IPS-11a (cell line): ENCODE results near the gene CLDN5.
"Not testable (repeated sequence)": the region's sequence is repeated elsewhere in the genome, so short reads cannot be mapped to it uniquely, and the experiment has no call there.

ENCODE experiments used
- H3K4me3 ChIP-seq: one replicate; pipeline ENCODE4 v1.5.1; 2013; ENCODE audit warnings: low read depth, low read length, control low read depth

Gene CLDN5

GRCh38 chr22:19548964-19549363 lies 24.8 kb upstream of the CLDN5 start:
- H3K4me3 ChIP-seq: no peak overlapping the region

GRCh38 chr22:19548427-19548826 lies 24.2 kb upstream of the CLDN5 start:
- H3K4me3 ChIP-seq: not testable (repeated sequence)

- H3K4me3 ChIP-seq: no peak overlapping the region
Measured at GRCh38 chr22:19547620-19548019, 23.4 kb upstream of the CLDN5 start.

- H3K4me3 ChIP-seq: no peak overlapping the region
Measured at GRCh38 chr22:19546680-19547079, 22.5 kb upstream of the CLDN5 start.

- H3K4me3 ChIP-seq: no peak overlapping the region
Measured at GRCh38 chr22:19545935-19546207, 21.7 kb upstream of the CLDN5 start.

GRCh38 chr22:19543970-19544708 lies 19.9 kb upstream of the CLDN5 start:
- H3K4me3 ChIP-seq: no peak overlapping the region

GRCh38 chr22:19540394-19540793 lies 16.2 kb upstream of the CLDN5 start:
- H3K4me3 ChIP-seq: no peak overlapping the region

GRCh38 chr22:19537941-19538488 lies 13.8 kb upstream of the CLDN5 start:
- H3K4me3 ChIP-seq: no peak overlapping the region

GRCh38 chr22:19536564-19536963 lies 12.4 kb upstream of the CLDN5 start:
- H3K4me3 ChIP-seq: no peak overlapping the region

GRCh38 chr22:19535001-19535400 lies 10.8 kb upstream of the CLDN5 start:
- H3K4me3 ChIP-seq: no peak overlapping the region

GRCh38 chr22:19533857-19534256 lies 9.6 kb upstream of the CLDN5 start:
- H3K4me3 ChIP-seq: no peak overlapping the region

GRCh38 chr22:19533049-19533626 lies 8.9 kb upstream of the CLDN5 start:
- no peak overlapping the region for H3K4me3 ChIP-seq

- not testable (repeated sequence) for H3K4me3 ChIP-seq
Measured at GRCh38 chr22:19531327-19531726, 7.1 kb upstream of the CLDN5 start.

- no peak overlapping the region for H3K4me3 ChIP-seq
Measured at GRCh38 chr22:19530751-19531150, 6.5 kb upstream of the CLDN5 start.

GRCh38 chr22:19529811-19530210 lies 5.6 kb upstream of the CLDN5 start:
- H3K4me3 ChIP-seq: no peak overlapping the region

- no peak overlapping the region for H3K4me3 ChIP-seq
Measured at GRCh38 chr22:19527861-19528417, 3.7 kb upstream of the CLDN5 start.

GRCh38 chr22:19527321-19527721 lies 3.1 kb upstream of the CLDN5 start:
- H3K4me3 ChIP-seq: no peak overlapping the region

- no peak overlapping the region for H3K4me3 ChIP-seq
Measured at GRCh38 chr22:19526702-19527111, 2.5 kb upstream of the CLDN5 start.

- no peak overlapping the region for H3K4me3 ChIP-seq
Measured at GRCh38 chr22:19526076-19526701, 2.0 kb upstream of the CLDN5 start.

GRCh38 chr22:19525666-19526065 lies 1.5 kb upstream of the CLDN5 start:
- H3K4me3 ChIP-seq: no peak overlapping the region

GRCh38 chr22:19525116-19525660 lies 978 bp upstream of the CLDN5 start:
- no peak overlapping the region for H3K4me3 ChIP-seq
